ENCODE data around the gene HTR1B.

- TF ChIP-seq CTCF (conservative IDR thresholded peaks at IDR 0.05; ENCODE audit: low read depth, low read length) (no peak), POLR2A (IDR thresholded peaks at IDR 0.05; ENCODE audit: low read depth, low read length) (no peak), FOS (IDR thresholded peaks at IDR 0.05; ENCODE audit: low read depth, low read length) (no peak), RCOR1 (IDR thresholded peaks at IDR 0.05; ENCODE audit: insufficient replicate concordance, low read length) (no peak), ELK1 (IDR thresholded peaks at IDR 0.05; ENCODE audit: borderline replicate concordance, low read depth, low read length) (no peak), SMC3 (IDR thresholded peaks at IDR 0.05; ENCODE audit: low read depth, low read length) (no peak), CEBPB (IDR thresholded peaks at IDR 0.05; ENCODE audit: low read depth, low read length) (no peak)
Measured at GRCh38 chr6:77446249-77446648, 17.0 kb downstream of the HTR1B start.
